SH-SY5Y (cell line): ENCODE results near the gene ZCCHC17.

Experiments used
- GATA2 ChIP-seq: IDR thresholded peaks from 2 replicates; pipeline ENCODE4 v1.6.1; 2011; ENCODE audit warnings: mild to moderate bottlenecking, low read depth, low read length
- GATA3 ChIP-seq: IDR thresholded peaks from 2 replicates; pipeline ENCODE4 v1.6.1; 2011; ENCODE audit warnings: low read depth, mild to moderate bottlenecking, low read length, moderate library complexity

GRCh38 chr1:31389616-31390015, 92.8 kb downstream of the ZCCHC17 start:
- TF ChIP-seq GATA3 (no peak), GATA2 (no peak)
